RCC 7860 (cell line): Measurements from ENCODE around the gene CST8.
A peak's percentile ranks its signal among the peaks of the same experiment; 100 is the strongest.

Experiments used
- DNase-seq: peaks from one replicate; pipeline ENCODE4 v3.0.0-alpha.2; 2015; ENCODE audit warnings: low spot score
- FAIRE-seq: peaks from 2 replicates; lab custom pipeline; 2012; peaks lifted over from hg19 to GRCh38; lab: Jason Lieb, UNC

The CST8 gene

DNA sequence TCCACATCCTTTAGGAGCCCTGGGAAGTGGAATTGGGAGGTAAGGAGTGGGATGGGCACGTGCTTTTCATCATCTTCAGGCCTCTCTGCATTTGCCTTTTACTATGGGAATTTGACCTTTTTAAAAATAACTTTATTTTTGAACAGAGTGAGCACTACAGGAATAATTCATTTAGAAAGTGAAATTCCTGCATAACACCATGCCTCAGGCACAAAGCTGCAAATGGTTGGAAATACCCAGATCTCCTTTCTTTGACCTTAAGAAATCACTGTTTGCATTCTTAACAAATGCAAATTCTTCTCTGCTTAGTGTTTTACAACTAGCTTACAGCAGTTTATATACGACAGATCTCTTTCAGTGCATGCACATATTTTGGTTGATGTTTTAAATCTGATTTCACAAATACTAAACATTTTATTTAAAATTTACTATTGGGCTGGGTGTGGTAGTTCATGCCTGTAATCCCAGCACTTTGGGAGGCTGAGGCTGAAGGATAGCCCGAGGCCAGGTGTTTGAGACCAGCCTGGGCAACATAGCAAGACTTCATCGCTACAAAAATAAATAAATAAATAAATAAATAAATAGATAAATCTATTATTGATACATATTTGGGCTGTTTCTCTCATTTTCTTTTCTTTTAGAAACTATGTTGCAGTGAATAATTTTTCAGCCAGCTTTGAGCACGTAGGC is 24.5 kb downstream of the CST8 start:
- FAIRE-seq (no peak), DNase-seq (no peak)

DNA sequence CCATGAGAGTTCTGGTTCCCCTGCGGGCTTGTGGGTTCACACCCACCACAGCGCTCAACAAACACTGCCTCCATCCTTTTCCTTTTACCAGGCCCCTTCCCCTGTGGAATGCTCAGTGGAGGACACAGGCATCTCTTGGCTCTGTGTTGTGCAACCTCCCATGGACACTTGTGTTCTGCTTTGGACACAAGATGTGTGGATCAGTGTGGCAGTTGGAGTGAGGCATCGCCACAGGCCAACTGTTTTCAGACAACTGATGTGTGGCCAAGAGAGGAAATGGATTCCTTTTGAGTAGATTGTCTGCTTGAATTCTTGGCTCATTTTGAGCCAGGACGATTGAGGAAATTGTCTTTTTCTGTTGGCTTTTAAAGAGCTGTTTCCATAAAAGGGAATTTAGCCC is 26.8 kb downstream of the CST8 start:
- DNase-seq (no peak), FAIRE-seq (no peak)

- FAIRE-seq (no peak), DNase-seq (no peak)
These were observed 28.6 kb downstream of the CST8 start for GRCh38 chr20:23519556-23519955.

DNA sequence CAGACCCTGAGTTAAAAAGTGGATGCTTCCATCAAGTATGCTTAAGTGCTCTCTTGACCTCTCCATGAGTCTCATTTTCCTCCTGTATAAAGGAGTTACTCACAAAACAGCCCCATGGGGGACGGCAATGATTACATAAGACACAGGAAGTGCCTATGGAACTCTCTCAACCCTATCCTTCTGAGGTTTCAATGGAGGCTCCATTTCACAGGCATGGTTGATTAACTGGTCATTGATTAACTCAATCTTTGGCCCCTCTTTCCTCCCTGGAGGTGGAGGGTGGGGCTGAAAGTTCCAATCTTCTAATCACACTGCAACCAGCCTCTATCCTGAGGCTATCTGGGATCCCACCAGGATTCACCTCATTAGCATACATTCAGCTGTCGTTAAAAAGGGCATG is 29.3 kb downstream of the CST8 start:
- FAIRE-seq, result no peak
- peak; percentile 30 for DNase-seq

DNA sequence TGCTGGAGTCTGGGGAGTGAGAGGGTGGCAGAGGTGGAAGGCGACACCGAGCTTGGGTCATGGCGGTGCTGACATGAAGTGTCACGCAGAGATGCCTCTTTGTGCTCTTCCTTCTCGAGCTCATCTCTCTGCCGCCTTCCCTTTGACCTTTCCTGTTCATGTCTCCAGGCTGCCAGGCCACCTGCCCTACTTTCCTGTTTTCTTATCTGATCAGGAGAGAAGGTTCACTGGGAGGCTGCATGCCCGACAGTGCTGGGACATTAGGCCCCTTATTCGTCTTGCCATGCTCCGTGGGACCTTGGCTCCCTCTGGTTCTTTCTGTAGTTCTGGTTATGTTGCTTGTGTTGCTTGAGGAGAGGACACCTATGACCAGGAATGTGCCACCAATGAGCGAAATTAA is 33.2 kb downstream of the CST8 start:
- no peak for FAIRE-seq
- DNase-seq, result no peak

DNA sequence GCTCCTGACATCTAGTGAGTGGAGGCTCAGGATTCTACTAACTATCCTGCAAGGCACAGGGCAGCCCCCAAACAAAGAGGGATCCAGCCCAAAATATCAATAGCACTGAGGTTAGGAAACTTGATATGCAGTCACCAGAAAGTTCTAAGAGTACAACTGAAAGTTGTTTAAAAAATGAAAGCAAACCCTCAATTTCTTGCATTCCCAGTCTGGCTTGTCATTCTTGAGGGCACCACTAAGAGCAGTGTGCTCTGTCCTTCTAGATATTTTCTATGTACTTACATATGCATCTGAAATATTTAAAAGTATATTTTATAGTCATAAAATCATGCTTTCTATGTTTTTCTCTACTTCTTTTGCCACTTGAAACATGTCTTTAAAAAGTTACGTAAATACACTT is 35.9 kb downstream of the CST8 start:
- DNase-seq (no peak), FAIRE-seq (no peak)

DNA sequence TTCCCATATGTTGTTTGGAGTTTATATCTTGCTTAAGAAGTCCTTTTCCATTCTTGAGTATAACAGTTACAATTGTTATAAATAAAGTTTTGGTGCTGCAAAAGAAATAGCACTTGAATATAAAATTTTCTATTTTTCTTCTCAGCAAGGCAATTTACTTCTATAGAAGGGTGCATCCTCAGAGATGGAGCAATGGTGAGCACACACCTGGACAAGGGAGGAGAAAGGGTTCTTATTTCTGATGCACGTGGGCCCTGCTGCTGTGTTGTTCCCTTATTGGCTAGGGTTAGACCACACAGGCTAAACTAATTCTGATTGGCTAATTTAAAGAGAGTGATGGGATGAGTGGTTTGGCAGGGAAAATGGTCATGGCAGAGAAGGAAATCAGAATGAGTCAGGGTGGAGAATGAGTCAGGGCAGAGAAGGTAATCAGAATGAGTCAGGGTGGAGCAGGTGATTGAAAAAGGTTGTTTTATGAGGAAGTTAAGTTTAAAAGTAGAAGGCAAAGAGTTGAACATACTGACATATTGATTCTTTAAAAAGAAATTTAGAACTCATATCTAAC is 38.0 kb downstream of the CST8 start:
- peak; percentile 8 for DNase-seq
- FAIRE-seq, result no peak

- FAIRE-seq (no peak), DNase-seq (no peak)
These were observed 40.1 kb downstream of the CST8 start for GRCh38 chr20:23530937-23531567.

GRCh38 chr20:23532533-23532932 is 41.6 kb downstream of the CST8 start:
- no peak for DNase-seq
- FAIRE-seq, result no peak

GRCh38 chr20:23533161-23533560 is 42.2 kb downstream of the CST8 start:
- no peak for FAIRE-seq
- no peak for DNase-seq

GRCh38 chr20:23534801-23535593 is 44.1 kb downstream of the CST8 start:
- FAIRE-seq (no peak), DNase-seq (no peak)

DNA sequence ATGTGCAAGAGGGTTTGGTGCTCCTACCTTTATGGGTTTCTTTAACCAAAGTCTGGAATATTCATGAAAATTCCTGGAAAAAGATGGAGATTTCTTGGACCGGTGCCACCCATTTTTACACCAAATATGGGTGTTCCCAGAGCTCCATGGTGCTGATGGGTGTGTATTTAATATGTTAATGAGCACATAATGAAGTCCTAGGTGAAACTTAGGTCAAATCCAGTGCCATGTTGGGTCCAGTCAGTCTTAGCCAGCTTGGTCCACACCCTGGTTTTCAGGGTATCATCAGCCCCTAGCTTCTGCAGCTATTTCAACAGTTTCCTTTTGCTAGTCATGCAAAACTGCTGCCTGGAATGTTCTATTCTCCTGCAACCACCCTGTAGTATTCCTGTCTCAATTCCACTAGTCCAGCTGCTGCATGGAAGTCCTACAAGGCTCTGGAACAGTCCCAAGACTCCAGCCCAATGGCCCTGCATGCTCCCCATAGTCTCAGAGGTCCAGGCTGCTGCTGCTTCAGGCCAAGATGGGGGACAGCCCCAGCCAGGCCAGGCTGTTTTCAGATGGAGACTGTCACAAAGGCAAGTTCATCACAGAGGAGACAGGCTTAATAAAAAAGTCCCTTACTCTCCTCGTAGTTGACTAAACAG is 45.5 kb downstream of the CST8 start:
- no peak for FAIRE-seq

DNA sequence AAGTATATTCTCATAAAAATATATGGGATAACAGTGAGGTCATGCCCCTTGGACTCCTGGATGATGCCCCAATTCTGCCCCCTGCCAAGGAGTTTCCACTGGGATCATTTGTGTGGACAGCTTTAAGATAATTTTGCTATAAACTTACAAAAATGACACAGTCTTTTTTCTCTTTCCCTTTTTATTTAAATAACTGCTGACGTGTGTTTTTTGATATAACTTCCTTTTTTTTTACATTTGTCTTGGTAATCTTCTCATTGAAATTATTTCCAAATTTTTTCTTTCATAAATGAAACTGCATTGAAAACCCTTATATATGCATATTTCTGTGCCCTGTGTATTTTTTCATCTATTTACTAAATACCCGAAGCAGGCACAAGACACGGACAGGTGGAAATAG is 46.1 kb downstream of the CST8 start:
- DNase-seq, result no peak
- no peak for FAIRE-seq

More for the DNA sequence above, 45.5 kb downstream of the CST8 start:
- no peak for DNase-seq

DNA sequence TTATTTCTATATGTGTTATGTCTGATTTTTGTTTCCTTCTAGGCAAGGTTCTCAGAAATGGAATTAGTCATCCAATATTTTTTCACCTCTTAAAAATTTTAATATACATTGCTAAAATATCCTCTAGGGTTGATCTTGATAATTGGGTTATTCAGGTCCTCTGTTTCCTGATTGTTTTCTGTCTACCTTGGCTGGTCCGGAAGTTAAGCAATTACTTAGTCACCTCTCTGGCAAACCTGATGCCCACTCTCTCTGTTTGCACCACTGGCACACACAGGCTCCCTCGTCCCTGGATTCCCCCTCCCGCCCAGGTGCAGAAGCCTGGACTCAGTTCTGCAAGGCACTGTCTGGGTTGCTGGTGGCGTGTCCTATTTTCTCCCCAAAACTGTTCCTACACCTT is 49.7 kb downstream of the CST8 start:
- FAIRE-seq (no peak), DNase-seq (no peak)

GRCh38 chr20:23541330-23541729 is 50.4 kb downstream of the CST8 start:
- no peak for DNase-seq
- no peak for FAIRE-seq

GRCh38 chr20:23541776-23542175 is 50.9 kb downstream of the CST8 start:
- FAIRE-seq, result no peak

GRCh38 chr20:23542801-23543200 is 51.9 kb downstream of the CST8 start:
- FAIRE-seq (no peak), DNase-seq (no peak)

More at GRCh38 chr20:23541776-23542175, 50.9 kb downstream of the CST8 start:
- no peak for DNase-seq

DNA sequence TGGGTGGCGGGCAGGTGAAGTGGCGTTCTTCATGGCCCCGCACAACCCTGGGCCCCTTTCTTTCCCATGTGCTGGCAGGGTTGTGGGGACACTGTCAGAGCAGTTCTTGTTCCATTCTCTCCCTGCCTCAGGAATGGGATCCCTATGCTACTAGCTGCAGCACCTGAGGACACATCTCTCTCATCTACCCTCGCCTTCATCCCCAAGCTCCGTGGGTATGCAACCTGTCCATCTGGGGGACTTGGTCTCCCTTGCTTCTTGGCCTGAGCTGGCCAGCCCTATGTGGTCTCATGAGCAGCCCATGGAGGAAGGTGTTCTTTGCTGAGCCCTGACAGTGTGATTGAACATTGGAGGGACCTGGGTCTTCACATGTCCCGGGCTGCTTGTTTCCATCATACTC is 53.2 kb downstream of the CST8 start:
- DNase-seq (no peak), FAIRE-seq (no peak)
